D721Med (cell line): ENCODE results near the gene SIX2.
A peak's percentile ranks its signal among the peaks of the same experiment; 100 is the strongest.

Experiments
- DNase-seq: peaks from one replicate; pipeline ENCODE4 v3.0.0; 2011; ENCODE audit warnings: low spot score; ENCODE audit not compliant: insufficient read length
- FAIRE-seq: peaks from 2 replicates; lab custom pipeline; 2011; peaks lifted over from hg19 to GRCh38; lab: Jason Lieb, UNC
- CTCF ChIP-seq: IDR thresholded peaks from 2 replicates; pipeline ENCODE4 v1.5.1; 2012; ENCODE audit warnings: mild to moderate bottlenecking, control low read depth; ENCODE audit not compliant: insufficient read depth; ENCODE audit errors: missing control alignments

The SIX2 gene

GRCh38 chr2:44955593-44956392 lies 53.5 kb downstream of the SIX2 start:
- TF ChIP-seq CTCF = peak; percentile 92
- DNase-seq (peak; percentile 87), FAIRE-seq (no peak)
